Endothelial cell of umbilical vein (primary cell): ENCODE data around the gene SLC16A5. TPM values are rescaled to one million over a fixed set of nuclear protein-coding genes. Genes with fewer than 3 reads are reported as not detected.

Experiments
- BruUV-seq: library from RNA; stranded (reverse); fragments of 400-500 nt; replicated peaks from 2 replicates; lab custom pipeline; 2021; lab: Mats Ljungman, UMichigan
- CTCF ChIA-PET: fragments of 300-600, 350-600 bp; sonication (Branson Sonifier 250); formaldehyde crosslinking; loops from one replicate; lab custom pipeline; 2021; ENCODE audit warnings: antibody characterized with exemption, inconsistent platforms; lab: Charles Lee
- POLR2A ChIA-PET: fragments of 300-600, 350-600 bp; sonication (Branson Sonifier 250); formaldehyde crosslinking; loops from one replicate; lab custom pipeline; 2021; ENCODE audit warnings: antibody characterized with exemption, inconsistent platforms; lab: Charles Lee
- DNase-seq: peaks from one replicate; pipeline ENCODE4 v3.0.0-alpha.2; 2011; ENCODE audit warnings: low read depth, low spot score
- FAIRE-seq: peaks from 2 replicates; lab custom pipeline; 2011; peaks lifted over from hg19 to GRCh38; lab: Jason Lieb, UNC
- H2AFZ ChIP-seq: 2 replicates; pipeline ENCODE4 v1.6.0; 2012; ENCODE audit warnings: low read depth, low read length, control low read depth, inconsistent platforms
- H3K27ac ChIP-seq: 2 replicates; pipeline ENCODE4 v1.5.1; 2011; ENCODE audit warnings: low read depth, mild to moderate bottlenecking, control low read depth, low read length, moderate library complexity; ENCODE audit not compliant: insufficient read depth
- H3K27me3 ChIP-seq, 2 experiments: 2 replicates each; pipeline versions ENCODE4 v1.6.0 to v1.6.1; 2011; ENCODE audit warnings: low read length in 2 of 2, mixed read lengths in 1 of 2; ENCODE audit not compliant: control insufficient read depth in 2 of 2, insufficient read depth in 2 of 2
- H3K36me3 ChIP-seq, 2 experiments: 2 replicates in 1 of 2; 3 replicates in 1 of 2; pipeline ENCODE4 v1.5.1; 2011; ENCODE audit warnings: low read length in 2 of 2, mild to moderate bottlenecking in 1 of 2, moderate library complexity in 1 of 2; ENCODE audit not compliant: control insufficient read depth in 2 of 2, insufficient read depth in 2 of 2; ENCODE audit errors: extremely low read depth in 1 of 2
- H3K4me1 ChIP-seq: 3 replicates; pipeline ENCODE4 v1.5.1; 2011; ENCODE audit warnings: mild to moderate bottlenecking, low read length; ENCODE audit not compliant: control insufficient read depth, insufficient read depth; ENCODE audit errors: extremely low read depth
- H3K4me2 ChIP-seq: 2 replicates; pipeline ENCODE4 v1.6.1; 2011; ENCODE audit warnings: low read length, control low read depth, mixed read lengths; ENCODE audit not compliant: insufficient read depth
- H3K4me3 ChIP-seq, 3 experiments: fragments of 200-600 bp in 1 of 3; sonication (generic), shearing (Covaris generic) in 1 of 3; replicated peaks in 1 of 3; 2 replicates each; pipeline ENCODE4 v1.5.1; 2011 to 2016; ENCODE audit warnings: control low read depth in 3 of 3, low read length in 3 of 3, mild to moderate bottlenecking in 2 of 3, inconsistent platforms in 1 of 3, low read depth in 1 of 3, moderate library complexity in 1 of 3; ENCODE audit not compliant: insufficient read depth in 1 of 3
- H3K79me2 ChIP-seq: 2 replicates; pipeline ENCODE4 v1.6.0; 2012; ENCODE audit warnings: low read length, inconsistent platforms; ENCODE audit not compliant: control insufficient read depth, insufficient read depth
- H3K9ac ChIP-seq: replicated peaks from 2 replicates; pipeline ENCODE3; 2011; ENCODE audit warnings: low read length, control low read depth; ENCODE audit not compliant: insufficient read depth; ENCODE audit errors: extremely low read depth
- H3K9me1 ChIP-seq: replicated peaks from 3 replicates; pipeline ENCODE4 v1.6.0; 2011; ENCODE audit warnings: mild to moderate bottlenecking, low read length; ENCODE audit not compliant: control insufficient read depth, insufficient read depth; ENCODE audit errors: extremely low read depth
- H3K9me3 ChIP-seq: replicated peaks from 2 replicates; pipeline ENCODE4 v1.5.1; 2012; ENCODE audit warnings: low read length, inconsistent platforms; ENCODE audit not compliant: control insufficient read depth, insufficient read depth
- H4K20me1 ChIP-seq: replicated peaks from 2 replicates; pipeline ENCODE3; 2011; ENCODE audit warnings: mild to moderate bottlenecking, low read length; ENCODE audit not compliant: control insufficient read depth, insufficient read depth; ENCODE audit errors: extremely low read depth
- CTCF ChIP-seq, 2 donors: IDR thresholded peaks; 1 replicate in 1 of 2; 2 replicates in 1 of 2; pipeline ENCODE4 v1.5.1; 2011; ENCODE audit warnings: low read length in 2 of 2, mild to moderate bottlenecking in 2 of 2, moderate library complexity in 2 of 2, control low read depth in 1 of 2, inconsistent platforms in 1 of 2, low read depth in 1 of 2; ENCODE audit not compliant: insufficient read depth in 1 of 2; ENCODE audit errors: extremely low read depth in 1 of 2
- EZH2 ChIP-seq: IDR thresholded peaks from 2 replicates; pipeline ENCODE4 v1.6.1; 2012; ENCODE audit warnings: borderline replicate concordance, low read depth, mild to moderate bottlenecking, moderate library complexity, low read length, inconsistent platforms; ENCODE audit not compliant: severe bottlenecking
- FOS ChIP-seq: IDR thresholded peaks from 2 replicates; pipeline ENCODE4 v1.6.1; 2011; ENCODE audit warnings: mild to moderate bottlenecking, low read length, moderate library complexity, borderline replicate concordance; ENCODE audit not compliant: insufficient read depth
- GATA2 ChIP-seq: IDR thresholded peaks from 2 replicates; pipeline ENCODE4 v1.7.0; 2011; ENCODE audit warnings: low read depth, mild to moderate bottlenecking, moderate library complexity, mixed read lengths, low read length; ENCODE audit not compliant: insufficient read length, insufficient read depth
- JUN ChIP-seq: IDR thresholded peaks from 2 replicates; pipeline ENCODE4 v1.6.1; 2011; ENCODE audit warnings: borderline replicate concordance, low read depth; ENCODE audit not compliant: insufficient read length, insufficient read depth
- MYC ChIP-seq: IDR thresholded peaks from one replicate; pipeline ENCODE4 v1.6.1; 2011; ENCODE audit warnings: mild to moderate bottlenecking, low read depth, low read length
- POLR2A ChIP-seq: IDR thresholded peaks from 2 replicates; pipeline ENCODE4 v1.6.1; 2012; ENCODE audit warnings: low read depth, mild to moderate bottlenecking, control low read depth, low read length
- POLR2AphosphoS5 ChIP-seq: IDR thresholded peaks from 2 replicates; pipeline ENCODE4 v1.6.1; 2012; ENCODE audit warnings: low read depth, mild to moderate bottlenecking, control low read depth, low read length, moderate library complexity; ENCODE audit not compliant: insufficient read depth
- dilution Hi-C: fragments of 300-500 bp; cut with MboI; formaldehyde crosslinking; loops from one replicate; pipeline ENCODE4 v1.15.0; 2019; ENCODE audit warnings: low sequenced_read_pairs; ENCODE audit not compliant: extremely low pct_ligation_motif_present
- intact Hi-C: fragments of 100-400 bp; cut with micrococcal nuclease; formaldehyde crosslinking; loops from one replicate; pipeline ENCODE4 v1.10.0; 2022
- polyA plus RNA-seq, 4 experiments: library from polyadenylated mRNA; depleted of rRNA in 3 of 4; stranded (reverse) in 3 of 4; unstranded in 1 of 4; fragments of >200 nt; gene quantifications; 2 replicates each; pipeline versions ENCODE4 v1.2.1 to v1.2.3, GENCODE V29; 2011 to 2012; ENCODE audit warnings: missing spikeins in 1 of 4
- total RNA-seq: library from RNA; stranded (reverse); gene quantifications from 2 replicates; pipeline ENCODE4 v1.2.3, GENCODE V29; 2021
- TF ChIP-seq, protein P1 (sequence below): IDR thresholded peaks from 2 replicates; pipeline ENCODE4 v1.6.1; 2011; ENCODE audit not compliant: insufficient read depth, insufficient read length

The SLC16A5 gene
- total and polyA plus RNA-seq, 2 donors (not counting 3 experiments of a cell fraction or from before 2014, with no cell fraction given) = 16.4 to 23.3 TPM

DNA sequence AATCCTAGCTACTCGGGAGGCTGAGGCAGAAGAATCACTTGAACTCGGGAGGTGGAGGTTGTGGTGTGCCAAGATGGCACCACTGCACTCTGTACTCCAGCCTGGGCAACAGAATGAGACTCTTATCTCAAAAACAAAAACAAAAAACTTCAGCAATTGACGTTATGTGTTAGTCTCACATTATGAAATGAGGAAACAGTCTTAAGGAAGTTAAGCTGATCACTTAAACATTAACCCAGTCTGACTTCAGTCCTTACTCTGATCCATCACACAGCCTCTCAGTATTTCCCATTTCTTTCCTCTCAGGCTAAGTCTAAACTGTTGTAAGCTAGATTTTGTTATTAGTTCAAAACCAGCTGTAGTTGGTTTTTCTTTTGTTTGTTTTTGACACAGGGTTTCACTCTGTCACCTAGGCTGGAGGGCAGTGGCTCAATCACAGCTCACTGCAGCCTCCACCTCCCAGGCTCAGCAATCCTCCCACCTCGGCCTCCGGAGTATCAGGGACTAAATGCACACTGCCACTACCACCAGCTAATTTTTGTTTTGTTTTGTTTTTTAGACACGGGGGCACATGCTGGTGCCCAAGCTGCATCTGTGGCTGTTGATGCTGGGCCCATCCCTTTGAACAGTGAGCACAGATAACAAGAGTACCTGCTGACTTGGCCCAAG, 60.3 kb downstream of the SLC16A5 start:
- H3K79me2 ChIP-seq = peaks cover 85% of the 10 kb centered on the region
- no peak for DNase-seq
- no peak overlapping the region for H2AFZ ChIP-seq
- peaks cover 21 to 37% of the 10 kb centered on the region in 2 experiments for H3K36me3 ChIP-seq
- H3K9me1 ChIP-seq = no peaks in the 10 kb centered on the region
- FAIRE-seq = no peak
- H3K4me3 ChIP-seq = no peak overlapping the region
- H3K27ac ChIP-seq = no peak overlapping the region
- no peaks in the 10 kb centered on the region for H3K27me3 ChIP-seq
- no peak for TF ChIP-seq MYC
- no peak for TF ChIP-seq JUN
- no peak for TF ChIP-seq CTCF (IDR thresholded peaks at IDR 0.05; ENCODE audit: extremely low read depth in 1 of 2, insufficient read depth in 1 of 2, low read depth in 1 of 2, low read length in 2 of 2)
- TF ChIP-seq POLR2A = no peak
- TF ChIP-seq, protein P1, sequence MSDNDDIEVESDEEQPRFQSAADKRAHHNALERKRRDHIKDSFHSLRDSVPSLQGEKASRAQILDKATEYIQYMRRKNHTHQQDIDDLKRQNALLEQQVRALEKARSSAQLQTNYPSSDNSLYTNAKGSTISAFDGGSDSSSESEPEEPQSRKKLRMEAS = no peak
- TF ChIP-seq GATA2 = no peak
- TF ChIP-seq FOS = no peak
- TF ChIP-seq POLR2AphosphoS5 = no peak
- TF ChIP-seq EZH2 = no peak
- CTCF ChIA-PET = interaction anchor here (0.8 to 4.9 kb wide), 5 partner anchors 12 to 54 kb away, joined by 3 to 20 read pairs (median 4); no protein-coding TSS in a partner anchor
- H3K4me2 ChIP-seq = no peak overlapping the region
- POLR2A ChIA-PET = no interaction called here
- dilution Hi-C loops (no loop called here), intact Hi-C loops (no loop called here)
- peaks cover 9% of the 10 kb centered on the region for H3K4me1 ChIP-seq
- H3K9ac ChIP-seq = no peak overlapping the region
- BruUV-seq = no TSS peak
- no peaks in the 10 kb centered on the region for H4K20me1 ChIP-seq
- no peaks in the 10 kb centered on the region for H3K9me3 ChIP-seq
